HG02943 (cell line): Measurements from ENCODE around the gene ARHGEF37.
"Not testable (repeated sequence)": the region's sequence is repeated elsewhere in the genome, so short reads cannot be mapped to it uniquely, and the experiment has no call there.

Experiments
- ATAC-seq: cut with Tn5 transposase; IDR thresholded peaks from one replicate; pipeline ENCODE4 v1.9.1; 2021; ENCODE audit warnings: mild to moderate bottlenecking, low read depth, moderate library complexity; ENCODE audit not compliant: unreplicated experiment

ARHGEF37 gene

GRCh38 chr5:149667084-149667828 is 86.0 kb downstream of the ARHGEF37 start:
- no peak for ATAC-seq

- ATAC-seq: no peak
These were observed 86.6 kb downstream of the ARHGEF37 start for GRCh38 chr5:149667829-149668330.

- ATAC-seq: not testable (repeated sequence)
These were observed 88.0 kb downstream of the ARHGEF37 start for GRCh38 chr5:149669273-149669672.

- ATAC-seq: no peak
These were observed 90.2 kb downstream of the ARHGEF37 start for GRCh38 chr5:149671544-149671943.

- no peak for ATAC-seq
These were observed 91.6 kb downstream of the ARHGEF37 start for GRCh38 chr5:149672701-149673476.

- ATAC-seq: no peak
These were observed 93.4 kb downstream of the ARHGEF37 start for GRCh38 chr5:149674686-149675085.

GRCh38 chr5:149675610-149676201 is 94.4 kb downstream of the ARHGEF37 start:
- ATAC-seq: no peak

GRCh38 chr5:149677731-149678130 is 96.4 kb downstream of the ARHGEF37 start:
- no peak for ATAC-seq

GRCh38 chr5:149679876-149680809 is 98.8 kb downstream of the ARHGEF37 start:
- ATAC-seq: peak; percentile 50

GRCh38 chr5:149680810-149681221 is 99.5 kb downstream of the ARHGEF37 start:
- peak; percentile 97 for ATAC-seq

- no peak for ATAC-seq
These were observed 100.0 kb downstream of the ARHGEF37 start for GRCh38 chr5:149681252-149681651.

- ATAC-seq: no peak
These were observed 100.6 kb downstream of the ARHGEF37 start for GRCh38 chr5:149681922-149682321.

GRCh38 chr5:149682532-149683075 is 101.3 kb downstream of the ARHGEF37 start:
- no peak for ATAC-seq

GRCh38 chr5:149683964-149684363 is 102.7 kb downstream of the ARHGEF37 start:
- no peak for ATAC-seq

- ATAC-seq: no peak
These were observed 103.1 kb downstream of the ARHGEF37 start for GRCh38 chr5:149684371-149684770.
